ENCODE data around the gene GOLT1B. TPM values are rescaled to one million over a fixed set of nuclear protein-coding genes. Genes with fewer than 3 reads are reported as not detected.
"Not testable (repeated sequence)": the region's sequence is repeated elsewhere in the genome, so short reads cannot be mapped to it uniquely, and the experiment has no call there.

The GOLT1B gene, protein sequence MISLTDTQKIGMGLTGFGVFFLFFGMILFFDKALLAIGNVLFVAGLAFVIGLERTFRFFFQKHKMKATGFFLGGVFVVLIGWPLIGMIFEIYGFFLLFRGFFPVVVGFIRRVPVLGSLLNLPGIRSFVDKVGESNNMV
- total RNA-seq: 14.8 TPM
- long read RNA-seq, transcript GOLT1B-201 (5 exons, 3,227 nt): major isoform, 27 of 30 reads
- long read RNA-seq, partial matches to known transcripts: 0 of 30 reads
- long read RNA-seq, other reads (novel, unspliced or antisense): 0 of 30 reads

DNA sequence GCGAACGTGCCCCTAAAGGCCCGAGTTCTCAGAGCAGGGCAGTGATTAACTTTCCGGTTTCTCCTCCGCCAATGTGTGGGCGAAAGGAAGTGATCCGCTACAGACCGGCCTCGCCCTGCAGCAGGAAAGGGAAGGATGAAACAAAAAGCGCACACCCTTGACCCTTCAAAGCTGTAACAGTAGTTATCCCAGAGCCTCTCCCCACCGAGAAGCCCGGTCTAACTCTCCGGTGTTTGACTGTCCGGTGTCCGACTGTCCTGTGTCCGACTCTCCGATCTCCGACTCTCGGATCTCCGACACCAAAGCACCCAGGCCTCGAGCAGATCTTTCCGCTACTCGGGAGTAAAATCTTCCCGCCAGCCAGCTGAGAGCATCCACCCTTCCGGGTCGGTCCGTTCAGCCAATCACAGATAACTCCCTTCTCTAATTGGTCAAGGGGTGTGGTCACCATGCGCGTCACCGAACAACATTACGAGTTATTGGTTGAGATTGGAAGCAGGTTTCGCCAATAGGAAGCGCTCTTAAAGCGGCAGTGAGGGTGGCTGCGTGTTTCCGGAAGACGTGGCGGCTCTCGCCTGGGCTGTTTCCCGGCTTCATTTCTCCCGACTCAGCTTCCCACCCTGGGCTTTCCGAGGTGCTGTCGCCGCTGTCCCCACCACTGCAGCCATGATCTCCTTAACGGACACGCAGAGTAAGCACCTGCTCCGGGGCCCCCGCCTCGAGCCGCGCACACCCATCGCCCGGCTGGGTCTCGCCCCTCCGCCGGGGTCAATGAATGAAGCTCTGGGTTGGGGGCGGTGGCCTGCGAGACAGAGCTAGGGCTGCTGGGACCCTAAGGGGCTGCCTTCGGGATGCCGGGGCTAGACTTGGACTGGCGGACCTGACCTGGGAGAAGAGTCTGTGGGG is at the start of gene GOLT1B, which contains the start of gene RECQL:
Gene GOLT1B (plus strand): TSS at position 532 of the 906 bp plus-strand sequence. CDS start 135 bp downstream, at position 667.
Gene RECQL (minus strand): TSS at position 378 of the 906 bp plus-strand sequence. CDS start 2,065 bp downstream, outside the sequence.
- intact Hi-C loops (cut with micrococcal nuclease): no loop called here
- peak; percentile 99 for ATAC-seq

DNA sequence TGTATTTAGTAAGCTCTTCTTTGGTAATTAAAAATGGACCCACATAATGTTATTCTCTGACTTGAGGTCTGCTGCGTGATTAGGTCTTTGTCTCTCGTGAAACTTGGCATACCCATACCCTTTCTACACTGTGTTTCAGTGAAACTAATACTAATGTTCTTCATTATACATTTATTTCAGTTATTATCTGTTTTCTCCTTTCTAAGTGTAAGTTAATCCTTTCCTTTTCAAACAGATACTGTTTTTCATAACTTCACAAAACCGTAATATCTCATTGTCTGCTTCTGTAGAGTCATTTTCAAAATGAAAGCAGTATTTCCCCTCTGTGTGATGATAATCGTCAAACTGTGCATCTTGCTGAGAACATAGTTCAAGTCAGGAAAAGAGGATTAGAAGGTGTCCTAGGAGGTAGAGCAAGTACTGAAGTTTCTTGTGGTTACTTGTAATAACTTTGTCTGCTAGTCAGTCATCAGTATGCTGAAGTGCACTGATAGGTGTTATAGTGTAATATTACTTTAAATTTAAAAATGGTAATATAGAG is 48.2 kb upstream of the GOLT1B start:
- intact Hi-C loops (cut with micrococcal nuclease): no loop called here
- DNase-seq: no peak
- no peak for ATAC-seq

More for the DNA sequence above, at the start of gene GOLT1B, which contains the start of gene RECQL:
- DNase-seq: peak; percentile 89

DNA sequence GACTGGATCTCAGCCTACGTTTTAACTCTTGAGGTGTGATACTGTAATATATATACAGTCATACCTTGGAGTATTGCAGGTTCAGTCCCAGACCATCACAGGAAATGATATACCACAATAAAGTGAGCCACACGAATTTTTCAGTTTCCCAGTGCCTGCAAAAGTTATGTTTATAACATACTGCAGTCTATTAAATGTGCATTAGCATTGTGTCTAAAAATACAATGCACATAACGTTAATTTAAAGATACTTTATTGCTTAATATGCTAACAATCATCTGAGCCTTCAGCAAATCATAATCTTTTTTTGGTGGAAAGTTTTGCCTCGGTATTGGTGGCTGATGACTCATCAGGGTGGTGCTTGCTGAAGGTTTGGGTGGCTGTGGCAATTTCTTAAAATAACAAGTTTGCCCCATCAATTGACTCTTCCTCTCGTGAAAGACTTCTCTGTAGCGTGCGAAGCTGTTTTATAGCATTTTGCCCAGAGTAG is 45.3 kb upstream of the GOLT1B start:
- no peak for ATAC-seq
- intact Hi-C loops (cut with micrococcal nuclease): no loop called here
- DNase-seq: no peak

DNA sequence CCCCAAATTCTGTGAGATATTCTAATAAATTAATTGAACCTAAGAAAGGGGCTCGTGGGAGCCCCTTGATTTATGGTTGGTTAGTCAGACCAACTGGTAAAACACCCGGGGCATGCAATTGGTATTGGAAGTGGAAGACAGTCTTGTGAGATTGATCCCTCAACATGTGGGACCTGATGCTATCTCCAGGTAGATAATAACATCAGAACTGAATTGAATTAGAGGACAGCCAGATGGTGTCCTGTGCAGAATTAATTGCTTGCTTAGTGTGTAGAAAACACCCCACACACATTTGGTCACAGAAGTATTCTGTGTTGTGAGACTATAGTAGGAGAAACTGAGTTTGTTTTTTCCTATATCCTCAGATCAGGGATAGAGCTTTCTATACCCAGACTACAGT is 42.1 kb upstream of the GOLT1B start:
- ATAC-seq: no peak
- no peak for DNase-seq
- intact Hi-C loops (cut with micrococcal nuclease): no loop called here

DNA sequence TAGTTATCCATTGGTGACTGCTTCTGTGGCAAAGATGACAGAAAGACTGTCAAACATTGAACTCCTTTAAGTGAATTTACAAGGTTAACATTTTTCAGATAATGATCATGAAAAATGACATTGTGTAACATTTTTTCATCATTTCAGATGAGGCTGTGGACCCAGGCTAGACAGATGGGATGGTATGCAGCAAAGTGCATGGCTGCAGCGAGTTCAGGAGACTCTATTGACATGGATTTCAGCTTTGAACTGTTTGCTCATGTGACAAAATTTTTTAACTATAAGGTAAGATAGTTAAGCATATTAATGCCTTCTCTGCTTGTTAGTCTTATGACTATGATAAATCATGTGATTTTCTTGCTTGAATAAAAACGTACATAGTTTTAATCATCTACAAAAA is 34.3 kb upstream of the GOLT1B start:
- ATAC-seq; DNase-seq; intact Hi-C loops (cut with micrococcal nuclease): not testable (repeated sequence)

DNA sequence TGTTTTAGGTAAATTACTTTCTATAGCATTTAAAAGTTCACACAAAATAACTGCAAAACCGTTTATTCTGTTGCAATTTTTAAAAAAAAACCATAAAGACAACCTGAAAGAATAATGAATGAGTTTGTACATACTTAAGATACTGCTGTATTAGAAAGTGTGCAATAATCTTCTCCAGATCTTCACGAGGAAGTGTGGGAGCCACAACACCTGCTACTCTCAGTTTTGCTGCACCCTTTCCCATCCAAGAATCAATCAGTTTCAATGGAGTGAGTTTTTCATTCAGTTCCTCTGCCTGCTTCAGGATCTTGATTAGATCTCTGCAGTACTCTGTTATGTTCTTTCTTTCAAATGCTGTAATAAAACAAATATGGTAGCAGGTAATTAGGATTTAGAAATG is 30.3 kb upstream of the GOLT1B start:
- ATAC-seq (no peak), DNase-seq (no peak)
- intact Hi-C loops (cut with micrococcal nuclease): no loop called here

DNA sequence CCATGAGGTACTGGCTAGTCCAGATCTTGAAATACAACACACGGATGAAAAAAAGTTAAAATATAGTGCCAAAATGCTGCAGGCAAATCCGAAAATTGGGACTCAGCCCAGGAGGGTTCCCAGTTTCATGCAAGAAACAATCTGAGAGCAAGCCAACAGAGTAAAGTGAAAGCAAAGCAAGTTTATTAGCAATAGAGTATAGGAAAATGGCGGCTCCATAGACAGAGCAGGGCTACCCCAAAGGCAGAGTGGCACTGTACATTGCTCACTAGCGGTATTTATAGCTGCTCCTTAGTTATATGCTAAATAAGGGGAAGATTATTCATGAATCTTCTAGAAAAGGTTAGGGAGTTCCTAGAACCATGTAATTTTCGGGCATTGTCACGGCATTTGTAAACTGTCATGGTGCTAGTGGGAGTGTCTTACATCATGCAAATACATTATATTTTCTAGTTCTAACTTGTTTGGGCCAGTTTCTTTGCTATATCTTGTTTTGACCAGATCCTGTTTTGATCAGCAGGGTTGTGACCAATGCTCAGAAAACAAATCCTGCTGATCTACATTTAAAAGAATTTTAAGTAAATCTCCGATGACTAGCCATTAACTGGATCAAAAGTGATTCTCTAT is 29.3 kb upstream of the GOLT1B start:
- DNase-seq (no peak), ATAC-seq (no peak)
- intact Hi-C loops (cut with micrococcal nuclease): no loop called here

DNA sequence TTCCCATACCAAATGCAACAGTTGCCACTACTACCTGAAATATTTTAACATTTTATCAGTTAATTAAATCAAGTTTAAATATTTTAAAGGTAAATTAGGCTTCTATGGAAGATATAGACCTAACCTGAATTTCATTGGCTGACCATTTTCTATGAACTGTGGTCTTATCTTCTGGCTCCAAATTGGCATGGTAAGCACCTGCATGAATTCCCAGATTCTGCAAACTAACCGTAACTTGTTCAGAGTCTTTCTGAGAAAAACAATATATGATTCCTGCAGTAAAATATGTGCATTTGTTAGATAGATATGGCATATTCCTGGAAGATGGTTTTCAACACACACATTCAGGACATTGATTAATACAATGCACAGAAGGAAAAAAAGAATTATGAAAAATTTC is 26.0 kb upstream of the GOLT1B start:
- intact Hi-C loops (cut with micrococcal nuclease): no loop called here
- no peak for DNase-seq
- no peak for ATAC-seq

DNA sequence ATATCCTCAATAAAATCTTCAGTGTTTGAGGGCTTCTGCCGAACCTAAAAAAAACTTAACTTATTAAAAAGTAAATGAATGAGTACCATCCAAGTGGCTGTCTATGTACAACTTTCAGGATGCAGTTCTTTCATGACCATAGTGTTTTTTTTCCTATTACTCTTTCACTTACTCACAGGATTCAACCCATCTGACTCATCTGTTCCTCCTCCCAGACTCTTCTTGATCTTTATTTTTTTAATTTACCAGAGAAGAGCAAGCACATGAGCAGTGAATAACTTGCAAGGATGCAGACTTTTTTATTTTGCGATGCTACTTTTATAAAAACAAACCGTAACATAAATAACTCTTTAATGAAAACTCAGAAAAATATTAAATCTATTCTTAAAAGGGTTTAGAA is 24.6 kb upstream of the GOLT1B start:
- intact Hi-C loops (cut with micrococcal nuclease): no loop called here
- no peak for ATAC-seq
- no peak for DNase-seq

DNA sequence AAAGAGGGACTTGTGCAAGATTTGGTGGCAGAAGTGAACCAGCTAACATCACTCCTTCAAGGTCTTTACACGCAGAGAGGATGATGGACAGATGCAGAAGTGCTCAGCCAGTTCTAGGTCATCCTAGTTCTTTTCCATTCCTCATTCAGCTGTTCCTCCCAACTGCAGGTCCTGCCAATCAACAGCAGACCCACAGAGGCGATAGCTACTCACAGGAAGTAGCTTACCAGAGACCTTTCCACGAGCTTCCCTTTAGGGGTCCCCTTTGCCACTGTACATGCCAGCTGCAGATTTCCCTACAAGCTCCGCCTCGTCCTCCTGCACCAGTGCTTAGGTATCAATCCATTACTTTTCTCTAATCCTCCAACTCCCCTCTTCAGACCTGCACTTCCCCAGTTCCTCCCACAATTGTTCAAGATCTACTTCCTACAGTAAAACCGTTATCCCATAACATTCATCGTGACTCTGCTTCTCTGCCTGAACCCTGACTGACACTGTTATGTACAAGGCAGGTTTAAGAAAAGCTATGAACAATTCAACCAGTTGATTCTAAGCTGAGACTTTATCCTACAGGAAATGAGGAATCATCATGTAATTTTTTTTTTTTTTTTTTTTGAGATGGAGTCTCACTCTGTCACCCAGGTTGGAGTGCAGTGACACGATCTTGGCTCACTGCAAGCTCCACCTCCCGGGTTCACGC is 22.7 kb upstream of the GOLT1B start:
- DNase-seq (no peak), ATAC-seq (no peak)
- intact Hi-C loops (cut with micrococcal nuclease): no loop called here

DNA sequence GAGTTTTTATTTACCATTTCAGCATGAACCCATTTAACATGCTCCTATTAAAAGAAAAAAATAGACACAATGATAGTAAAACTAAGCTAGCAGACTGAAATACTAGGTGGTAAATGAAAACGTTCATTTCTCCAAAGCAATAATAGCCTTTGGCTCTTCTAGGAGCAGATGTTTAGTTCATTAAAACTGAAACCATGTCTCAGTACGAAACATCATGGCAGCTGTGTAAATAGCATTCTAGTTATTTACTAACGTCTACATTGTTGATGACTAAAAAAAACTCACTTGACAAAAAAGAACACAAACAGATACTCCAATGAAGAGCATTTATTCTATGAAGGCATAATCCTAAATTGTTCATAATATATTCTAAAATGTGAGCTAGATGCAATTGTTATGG is 18.1 kb upstream of the GOLT1B start:
- no peak for DNase-seq
- no peak for ATAC-seq
- intact Hi-C loops (cut with micrococcal nuclease): no loop called here

DNA sequence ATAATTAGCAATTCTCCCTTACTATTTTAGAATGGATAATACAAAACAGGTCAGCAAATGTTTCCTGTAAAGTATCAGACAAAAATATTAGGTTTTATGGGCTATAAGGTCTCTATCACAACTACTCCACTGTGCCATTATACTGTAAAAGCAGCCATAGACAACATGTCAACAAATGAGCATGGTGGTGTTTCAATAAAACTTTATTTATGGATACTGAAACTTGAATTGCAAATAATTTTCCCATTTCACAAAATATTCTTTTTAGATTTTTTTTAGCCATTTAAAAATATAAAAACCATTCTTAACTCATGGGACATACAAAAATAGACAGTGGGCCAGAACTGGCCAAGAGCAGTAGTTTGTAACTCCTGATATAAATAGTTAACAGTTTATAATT is 15.6 kb upstream of the GOLT1B start:
- ATAC-seq (no peak), DNase-seq (no peak)
- intact Hi-C loops (cut with micrococcal nuclease): no loop called here

DNA sequence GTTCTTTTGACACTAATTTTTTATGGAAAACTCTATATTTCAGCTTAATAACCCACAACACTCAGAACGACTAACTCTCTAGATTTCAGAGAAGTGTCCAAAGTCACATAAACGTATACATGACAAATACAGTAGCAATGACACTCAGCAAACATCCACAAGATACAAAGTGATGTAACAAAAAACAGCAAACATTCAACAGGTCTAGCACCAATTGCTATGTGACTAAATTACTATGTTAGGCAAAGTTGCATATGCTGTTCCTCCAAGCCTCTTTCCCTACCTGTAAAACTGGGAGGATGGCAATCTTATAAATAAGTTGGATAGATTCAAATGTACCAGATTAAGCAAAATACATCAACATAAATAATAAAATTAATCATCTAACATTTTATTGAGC is 1.8 kb upstream of the GOLT1B start:
- DNase-seq: no peak
- ATAC-seq: no peak
- intact Hi-C loops (cut with micrococcal nuclease): no loop called here

DNA sequence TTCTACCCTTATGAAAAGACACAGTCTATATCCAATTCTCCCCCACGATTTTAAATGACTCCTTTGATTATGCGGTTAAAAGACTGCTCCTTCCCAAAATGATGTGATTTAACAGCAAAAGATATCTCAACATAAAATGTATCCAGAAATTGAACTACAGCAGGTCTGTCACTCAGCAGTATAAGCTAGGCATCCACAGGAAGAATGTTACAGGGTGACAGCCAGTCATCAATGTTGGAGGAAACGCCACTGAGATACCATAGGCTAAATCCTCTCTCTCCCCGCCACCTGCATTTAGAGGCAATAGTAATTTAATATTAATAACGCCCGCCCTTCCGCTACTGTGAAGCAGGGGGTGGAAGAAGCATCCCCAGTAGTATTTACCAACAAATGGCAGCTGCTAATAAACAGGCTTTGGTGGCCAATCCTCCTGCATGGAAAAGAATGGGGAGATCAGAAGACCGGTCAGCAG is 767 bp upstream of the GOLT1B start:
- ATAC-seq: no peak
- intact Hi-C loops (cut with micrococcal nuclease): no loop called here

DNA sequence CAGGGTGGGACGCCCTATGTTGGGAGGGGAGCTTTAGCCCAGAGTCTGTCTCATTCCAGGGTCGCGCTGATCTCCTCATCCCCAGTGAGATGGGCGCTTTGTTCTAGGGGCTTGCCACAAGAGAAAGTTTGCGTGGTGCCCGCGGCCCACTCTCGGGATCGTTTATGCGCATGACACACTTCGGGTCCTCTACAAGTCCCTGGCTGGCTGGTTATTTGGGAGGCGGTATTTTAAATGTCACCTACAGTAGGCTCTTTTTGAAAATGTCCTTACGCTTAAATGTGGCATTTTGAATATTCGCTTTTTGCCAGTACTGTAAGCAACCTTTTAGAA is 541 bp downstream of the GOLT1B start:
- DNase-seq (peak; percentile 35), ATAC-seq (peak; percentile 9)
- intact Hi-C loops (cut with micrococcal nuclease): no loop called here

More for the DNA sequence above, 767 bp upstream of the GOLT1B start:
- DNase-seq: no peak

DNA sequence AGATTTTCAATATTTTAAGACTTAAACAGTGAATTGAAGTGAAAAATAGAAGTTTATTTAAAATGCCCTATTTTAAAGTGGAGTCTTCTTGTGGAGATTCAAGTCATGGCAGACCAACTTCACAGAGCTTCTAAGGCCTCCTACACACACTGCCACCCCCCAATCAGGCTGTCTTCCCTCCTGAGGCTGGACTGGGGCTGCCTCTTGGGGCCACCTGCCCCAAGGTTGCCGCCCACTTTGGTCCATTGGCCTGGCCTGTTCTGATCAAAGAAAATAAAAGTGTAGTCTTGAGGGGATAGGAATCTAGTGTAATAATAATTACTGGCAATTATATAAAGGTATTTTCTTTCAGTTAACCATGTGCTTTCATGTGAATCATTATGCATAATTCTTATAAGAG is 1.3 kb downstream of the GOLT1B start:
- DNase-seq: no peak

DNA sequence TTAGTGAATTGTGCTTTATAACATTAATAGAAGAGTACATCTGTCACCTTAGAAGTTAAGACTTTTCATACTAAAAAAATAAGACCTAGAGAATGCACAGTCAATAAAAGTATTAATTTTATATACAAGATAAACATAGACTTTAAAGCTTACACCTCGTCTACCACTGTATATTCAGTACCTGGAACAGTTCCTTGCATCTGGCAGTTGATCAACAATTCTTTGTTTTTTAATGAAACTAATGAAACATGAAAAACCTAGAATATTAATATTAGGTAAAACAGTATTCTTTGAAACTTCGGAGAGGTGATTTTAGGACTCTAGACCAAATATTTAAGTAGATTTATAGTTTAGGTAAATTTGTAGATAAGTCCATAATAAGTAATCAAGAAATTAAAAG is 4.3 kb downstream of the GOLT1B start:
- DNase-seq: no peak
- ATAC-seq: no peak
- intact Hi-C loops (cut with micrococcal nuclease): no loop called here

More for the DNA sequence above, 1.3 kb downstream of the GOLT1B start:
- intact Hi-C loops (cut with micrococcal nuclease): no loop called here
- no peak for ATAC-seq

DNA sequence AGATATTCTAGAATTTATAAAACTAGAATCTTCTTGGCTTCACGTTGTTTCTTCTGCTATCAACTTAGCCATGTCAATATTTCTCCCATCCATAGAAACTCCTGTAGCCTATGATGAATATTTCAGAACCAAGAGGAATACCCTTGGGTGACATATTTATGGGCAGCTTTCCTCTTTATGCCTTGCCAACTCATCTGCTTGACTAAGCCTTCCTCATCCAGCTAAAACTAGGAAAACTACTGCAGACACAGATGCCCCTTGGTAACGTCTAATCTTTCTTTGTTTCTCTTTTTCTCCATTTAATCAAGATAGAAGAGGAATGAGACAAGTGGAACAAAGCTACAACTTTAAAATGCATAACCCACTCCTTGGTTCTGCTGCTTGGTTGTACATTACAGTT is 6.3 kb downstream of the GOLT1B start:
- no peak for ATAC-seq
- intact Hi-C loops (cut with micrococcal nuclease): no loop called here

DNA sequence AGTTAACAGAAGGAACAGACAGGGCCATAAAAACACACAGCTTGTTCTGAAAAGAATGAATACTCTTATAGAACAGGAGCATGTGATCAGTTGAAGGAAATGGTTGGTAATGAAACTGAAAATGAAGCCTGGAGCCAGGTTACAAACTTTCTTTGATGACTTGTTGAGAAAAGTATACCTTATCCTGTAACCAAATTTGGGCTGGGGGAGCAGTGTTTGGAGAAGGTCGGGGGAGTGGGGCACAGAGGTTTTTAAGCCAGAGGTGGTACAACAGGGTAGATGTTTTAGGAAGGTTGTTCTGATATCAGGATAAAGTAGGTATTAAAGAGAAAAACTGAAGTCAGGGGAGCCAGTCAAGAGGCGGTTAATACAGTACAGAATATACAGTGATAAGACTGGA is 8.2 kb downstream of the GOLT1B start:
- intact Hi-C loops (cut with micrococcal nuclease): no loop called here
- no peak for DNase-seq
- no peak for ATAC-seq

More for the DNA sequence above, 6.3 kb downstream of the GOLT1B start:
- no peak for DNase-seq
